GM19324 (cell line): ENCODE measurements around the gene BCAR3.
A peak's percentile ranks its signal among the peaks of the same experiment; 100 is the strongest.

Source experiments
- ATAC-seq: cut with Tn5 transposase; IDR thresholded peaks from one replicate; pipeline ENCODE4 v1.9.1; 2021; ENCODE audit warnings: mild to moderate bottlenecking, moderate library complexity; ENCODE audit not compliant: unreplicated experiment, low FRiP score

BCAR3 gene

GRCh38 chr1:93619507-93620171 is 62.0 kb downstream of the BCAR3 start:
- no peak for ATAC-seq

GRCh38 chr1:93617670-93618499 is 63.8 kb downstream of the BCAR3 start:
- ATAC-seq = no peak

- ATAC-seq = no peak
Observed at GRCh38 chr1:93616996-93617669, 64.5 kb downstream of the BCAR3 start.

- no peak for ATAC-seq
Observed at GRCh38 chr1:93616221-93616995, 65.2 kb downstream of the BCAR3 start.

- peak; percentile 81 for ATAC-seq
Observed at GRCh38 chr1:93615582-93616150, 66.0 kb downstream of the BCAR3 start.

GRCh38 chr1:93614986-93615581 is 66.6 kb downstream of the BCAR3 start:
- ATAC-seq = peak; percentile 15

GRCh38 chr1:93614541-93614940 is 67.1 kb downstream of the BCAR3 start:
- ATAC-seq = no peak

GRCh38 chr1:93613898-93614297 is 67.7 kb downstream of the BCAR3 start:
- no peak for ATAC-seq

- ATAC-seq = no peak
Observed at GRCh38 chr1:93612510-93612909, 69.1 kb downstream of the BCAR3 start.

- no peak for ATAC-seq
Observed at GRCh38 chr1:93611668-93612067, 70.0 kb downstream of the BCAR3 start.

- no peak for ATAC-seq
Observed at GRCh38 chr1:93609536-93609935, 72.1 kb downstream of the BCAR3 start.

GRCh38 chr1:93608187-93609109 is 73.2 kb downstream of the BCAR3 start:
- ATAC-seq = peak; percentile 5

- peak; percentile 64 for ATAC-seq
Observed at GRCh38 chr1:93607814-93608186, 73.8 kb downstream of the BCAR3 start.

GRCh38 chr1:93605812-93606512 is 75.7 kb downstream of the BCAR3 start:
- ATAC-seq = no peak

GRCh38 chr1:93605026-93605568 is 76.5 kb downstream of the BCAR3 start:
- ATAC-seq = no peak

GRCh38 chr1:93604411-93604810 is 77.2 kb downstream of the BCAR3 start:
- ATAC-seq = no peak

GRCh38 chr1:93603601-93604000 is 78.0 kb downstream of the BCAR3 start:
- no peak for ATAC-seq

- no peak for ATAC-seq
Observed at GRCh38 chr1:93603106-93603505, 78.5 kb downstream of the BCAR3 start.
